Suprapubic skin (tissue), 4 donors: ENCODE measurements around the gene EIPR1. TPM values are rescaled to one million over a fixed set of nuclear protein-coding genes. Genes with fewer than 3 reads are reported as not detected.

ENCODE experiments used
- DNase-seq, 2 donors: peaks; one replicate each; pipeline ENCODE4 v3.0.0-alpha.2; 2019; ENCODE audit warnings: low spot score in 2 of 2
- H3K27ac ChIP-seq: fragments of 200-600 bp; sonication (generic); one replicate; pipeline ENCODE4 v1.5.1; 2019
- H3K27me3 ChIP-seq: fragments of 200-600 bp; sonication (generic); one replicate; pipeline ENCODE4 v1.5.1; 2019
- H3K36me3 ChIP-seq: fragments of 200-600 bp; sonication (generic); one replicate; pipeline ENCODE4 v1.5.1; 2019
- H3K4me1 ChIP-seq: fragments of 200-600 bp; sonication (generic); one replicate; pipeline ENCODE4 v1.5.1; 2019
- H3K4me3 ChIP-seq: fragments of 200-600 bp; sonication (generic); one replicate; pipeline ENCODE4 v1.5.1; 2019; ENCODE audit warnings: mild to moderate bottlenecking
- H3K9me3 ChIP-seq: fragments of 200-600 bp; sonication (generic); one replicate; pipeline ENCODE4 v1.5.1; 2019
- EP300 ChIP-seq: sonication (generic); formaldehyde crosslinking; IDR thresholded peaks from one replicate; pipeline ENCODE4 v1.6.1; 2017; ENCODE audit warnings: antibody characterized with exemption
- POLR2A ChIP-seq, 2 donors: fragments of 450-650 bp; IDR thresholded peaks; one replicate each; pipeline ENCODE4 v1.6.1; 2017; ENCODE audit warnings: antibody characterized with exemption in 2 of 2, mild to moderate bottlenecking in 2 of 2, moderate library complexity in 2 of 2
- POLR2AphosphoS5 ChIP-seq, 3 donors: sonication (generic); formaldehyde crosslinking; IDR thresholded peaks; one replicate each; pipeline ENCODE4 v1.6.1; 2017; ENCODE audit warnings: antibody characterized with exemption in 3 of 3
- WGBS: methylation state at CpG from one replicate; pipeline ENCODE4 v1.1.5; 2018; 5-methylcytosine and 5-hydroxymethylcytosine counted together
- total RNA-seq, 4 donors: library from RNA; depleted of rRNA; stranded (reverse); fragments of >200 nt; gene quantifications; one replicate each; pipeline ENCODE4 v1.1.0, GENCODE V29; 2016
- TF ChIP-seq, protein P1 (sequence below), 2 donors: fragments of 200-600 bp in 1 of 2; fragments of 450-650 bp in 1 of 2; sonication (generic) in 1 of 2; IDR thresholded peaks; one replicate each; pipeline ENCODE4 v1.5.1; 2016 to 2019; ENCODE audit warnings: antibody characterized with exemption in 2 of 2, mild to moderate bottlenecking in 1 of 2, moderate library complexity in 1 of 2

The EIPR1 gene
- total RNA-seq, 4 donors from 2014 or later: 29.0 to 37.5 (median 30.7) TPM

DNA sequence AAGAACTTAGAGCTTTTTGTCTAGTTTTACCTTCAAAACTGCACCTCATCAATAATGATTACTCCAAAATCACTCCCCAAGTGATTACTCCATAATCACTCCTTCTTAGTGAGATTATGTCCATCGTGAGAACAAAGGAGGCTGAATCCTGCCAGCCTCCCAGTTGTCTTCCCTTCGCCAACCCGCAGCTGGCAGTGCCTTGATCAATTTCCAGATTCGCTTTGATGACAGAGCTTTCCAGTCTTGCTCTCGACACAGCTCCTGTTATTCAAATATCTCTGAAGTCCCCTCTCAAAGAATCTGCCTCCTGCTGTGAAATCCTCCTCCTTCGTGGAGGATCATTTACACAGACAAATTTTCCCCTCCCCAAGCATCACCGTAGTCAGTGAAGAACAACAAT lies 237.7 kb downstream of the EIPR1 start:
- Histone ChIP-seq H3K36me3 (no peaks in the 10 kb centered on the region), H3K9me3 (no peaks in the 10 kb centered on the region), H3K4me3 (no peak overlapping the region), H3K4me1 (no peaks in the 10 kb centered on the region), H3K27me3 (no peaks in the 10 kb centered on the region), H3K27ac (no peak overlapping the region)
- WGBS: 72% methylated on average over 7 of the region's 7 CpGs
- DNase-seq: peak in 1 of 2 donors; percentile 41
- no peak for TF ChIP-seq EP300
- no peak for TF ChIP-seq POLR2A (IDR thresholded peaks at IDR 0.05)
- TF ChIP-seq POLR2AphosphoS5 (IDR thresholded peaks at IDR 0.05): no peak
- TF ChIP-seq, protein P1, sequence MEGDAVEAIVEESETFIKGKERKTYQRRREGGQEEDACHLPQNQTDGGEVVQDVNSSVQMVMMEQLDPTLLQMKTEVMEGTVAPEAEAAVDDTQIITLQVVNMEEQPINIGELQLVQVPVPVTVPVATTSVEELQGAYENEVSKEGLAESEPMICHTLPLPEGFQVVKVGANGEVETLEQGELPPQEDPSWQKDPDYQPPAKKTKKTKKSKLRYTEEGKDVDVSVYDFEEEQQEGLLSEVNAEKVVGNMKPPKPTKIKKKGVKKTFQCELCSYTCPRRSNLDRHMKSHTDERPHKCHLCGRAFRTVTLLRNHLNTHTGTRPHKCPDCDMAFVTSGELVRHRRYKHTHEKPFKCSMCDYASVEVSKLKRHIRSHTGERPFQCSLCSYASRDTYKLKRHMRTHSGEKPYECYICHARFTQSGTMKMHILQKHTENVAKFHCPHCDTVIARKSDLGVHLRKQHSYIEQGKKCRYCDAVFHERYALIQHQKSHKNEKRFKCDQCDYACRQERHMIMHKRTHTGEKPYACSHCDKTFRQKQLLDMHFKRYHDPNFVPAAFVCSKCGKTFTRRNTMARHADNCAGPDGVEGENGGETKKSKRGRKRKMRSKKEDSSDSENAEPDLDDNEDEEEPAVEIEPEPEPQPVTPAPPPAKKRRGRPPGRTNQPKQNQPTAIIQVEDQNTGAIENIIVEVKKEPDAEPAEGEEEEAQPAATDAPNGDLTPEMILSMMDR (IDR thresholded peaks at IDR 0.05): no peak

Other genes starting within 250 kb of the EIPR1 start
- 100 to 1,000 TPM in 3 of 4 donors, 10 to 100 TPM in 1; 90.2 to 248 (median 157) TPM for gene TRAPPC12, start 1.9 kb upstream of the EIPR1 start, total RNA-seq
- gene ADI1, start 141.7 kb upstream of the EIPR1 start, total RNA-seq: 10 to 100 TPM; 39.2 to 54.4 (median 45.4) TPM
- 10 to 100 TPM in 3 of 4 donors, 1 to 10 TPM in 1; 9.8 to 18.1 (median 15.4) TPM for gene RNASEH1, start 180.5 kb upstream of the EIPR1 start, total RNA-seq
- 1,000 to 10,000 TPM; 1,595 to 3,203 (median 2,542) TPM for gene RPS7, start 197.4 kb upstream of the EIPR1 start, total RNA-seq
- under 1 TPM in 2 of 4 donors, not detected in 2; 0.39 to 0.68 TPM for gene COLEC11, start 217.3 kb upstream of the EIPR1 start, total RNA-seq